GM12801 (cell line): ENCODE results near the gene REV3L.

ENCODE experiments used
- CTCF ChIP-seq: IDR thresholded peaks from one replicate; pipeline ENCODE4 v1.5.1; 2011; ENCODE audit warnings: control low read depth; ENCODE audit not compliant: insufficient read length; ENCODE audit errors: extremely low read depth

Gene REV3L

GRCh38 chr6:111278731-111279130 lies 204.3 kb downstream of the REV3L start:
- no peak for TF ChIP-seq CTCF

- TF ChIP-seq CTCF = no peak
These were observed 205.2 kb downstream of the REV3L start for GRCh38 chr6:111277819-111278218.

- TF ChIP-seq CTCF = no peak
These were observed 206.3 kb downstream of the REV3L start for GRCh38 chr6:111276736-111277135.

GRCh38 chr6:111276335-111276734 lies 206.7 kb downstream of the REV3L start:
- TF ChIP-seq CTCF = no peak

GRCh38 chr6:111274593-111275217 lies 208.3 kb downstream of the REV3L start:
- no peak for TF ChIP-seq CTCF

- no peak for TF ChIP-seq CTCF
These were observed 212.9 kb downstream of the REV3L start for GRCh38 chr6:111270121-111270520.

GRCh38 chr6:111269401-111269970 lies 213.5 kb downstream of the REV3L start:
- no peak for TF ChIP-seq CTCF
